Hepatocyte (in vitro differentiated cells): ENCODE measurements around the gene IZUMO1R. TPM values are rescaled to one million over a fixed set of nuclear protein-coding genes. Genes with fewer than 3 reads are reported as not detected.

Experiments
- DNase-seq: peaks from one replicate; pipeline ENCODE4 v3.0.0-alpha.2; 2016; ENCODE audit warnings: low spot score
- H2AFZ ChIP-seq: fragments of 200-600 bp; sonication (generic); 2 replicates; pipeline ENCODE4 v1.6.0; 2016; ENCODE audit warnings: antibody characterized with exemption, mild to moderate bottlenecking
- H3K27ac ChIP-seq: fragments of 200-600 bp; sonication (generic); 2 replicates; pipeline ENCODE4 v1.5.1; 2016; ENCODE audit warnings: mild to moderate bottlenecking
- H3K27me3 ChIP-seq: fragments of 200-600 bp; sonication (generic); 2 replicates; pipeline ENCODE4 v1.6.1; 2016
- H3K36me3 ChIP-seq: fragments of 200-600 bp; sonication (generic); replicated peaks from 2 replicates; pipeline ENCODE4 v1.5.1; 2016; ENCODE audit warnings: low read depth; ENCODE audit not compliant: insufficient read depth
- H3K4me1 ChIP-seq: fragments of 200-600 bp; sonication (generic); 2 replicates; pipeline ENCODE4 v1.5.1; 2016; ENCODE audit warnings: mild to moderate bottlenecking, moderate library complexity; ENCODE audit not compliant: insufficient read depth
- H3K4me2 ChIP-seq: fragments of 200-600 bp; sonication (generic); 2 replicates; pipeline ENCODE4 v1.6.0; 2016
- H3K4me3 ChIP-seq: fragments of 200-600 bp; sonication (generic); 2 replicates; pipeline ENCODE4 v1.5.1; 2016; ENCODE audit warnings: mild to moderate bottlenecking
- H3K79me2 ChIP-seq: fragments of 200-600 bp; sonication (generic); 2 replicates; pipeline ENCODE4 v1.6.0; 2017; ENCODE audit warnings: mild to moderate bottlenecking
- H3K9me2 ChIP-seq: fragments of 200-600 bp; sonication (generic); replicated peaks from 2 replicates; pipeline ENCODE4 v1.6.0; 2017; ENCODE audit warnings: mild to moderate bottlenecking; ENCODE audit not compliant: insufficient read depth
- H3K9me3 ChIP-seq: fragments of 200-600 bp; sonication (generic); 2 replicates; pipeline ENCODE4 v1.5.1; 2016; ENCODE audit warnings: low read depth, mild to moderate bottlenecking
- H4K20me1 ChIP-seq: fragments of 200-600 bp; sonication (generic); 2 replicates; pipeline ENCODE4 v1.6.0; 2016; ENCODE audit warnings: mild to moderate bottlenecking; ENCODE audit not compliant: insufficient read depth, poor library complexity, severe bottlenecking
- EZH2 ChIP-seq: fragments of 200-600 bp; sonication (generic); IDR thresholded peaks from 2 replicates; pipeline ENCODE4 v1.6.1; 2016; ENCODE audit warnings: antibody characterized with exemption, mild to moderate bottlenecking, borderline replicate concordance
- EZH2phosphoT487 ChIP-seq: fragments of 200-600 bp; sonication (generic); IDR thresholded peaks from one replicate; pipeline ENCODE4 v1.6.1; 2018; ENCODE audit warnings: antibody characterized with exemption, mild to moderate bottlenecking, low read depth, moderate library complexity; ENCODE audit not compliant: unreplicated experiment, severe bottlenecking
- WGBS: methylation state at CpG from one replicate; pipeline ENCODE4 v1.1.6; 2016; ENCODE audit warnings: low lambda C conversion rate; ENCODE audit errors: missing lambda C conversion rate; 5-methylcytosine and 5-hydroxymethylcytosine counted together
- polyA plus RNA-seq: library from polyadenylated mRNA; unstranded; fragments of >200 nt; fragmentation: Nextera tagmentation; extraction: Ambion mirVana; gene quantifications from 2 replicates; pipeline ENCODE4 v1.2.1, GENCODE V29; 2016
- total RNA-seq: library from RNA; depleted of rRNA; stranded (reverse); fragments of >200 nt; gene quantifications from 2 replicates; pipeline ENCODE4 v1.2.3, GENCODE V29; 2014
- TF ChIP-seq, protein P1 (sequence below): fragments of 200-600 bp; sonication (generic); IDR thresholded peaks from 2 replicates; pipeline ENCODE4 v1.5.1; 2016; ENCODE audit warnings: antibody characterized with exemption, mild to moderate bottlenecking; ENCODE audit not compliant: poor library complexity

The IZUMO1R gene
- total and polyA plus RNA-seq, 2 experiments from 2014 or later: not detected

DNA sequence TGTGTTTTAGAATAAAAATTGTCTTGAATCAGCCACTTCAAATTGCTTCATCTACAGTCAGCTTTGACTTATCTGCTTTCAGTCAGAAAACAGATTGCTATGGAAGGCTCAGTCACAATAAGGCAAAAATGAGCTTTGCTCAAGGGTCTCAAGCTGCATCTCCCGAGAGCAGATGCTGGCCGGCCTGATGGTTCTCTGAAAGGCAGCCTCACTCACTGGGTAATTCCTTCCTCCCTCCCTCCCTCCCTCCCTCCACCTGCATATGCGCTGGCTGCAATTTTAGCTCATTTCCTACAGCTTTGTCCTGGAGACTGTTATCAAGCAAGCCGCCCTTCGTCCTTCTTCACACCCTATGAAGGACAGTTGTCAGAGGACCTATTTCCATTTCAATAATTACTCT lies 1.6 kb upstream of the IZUMO1R start:
- WGBS: 29% methylated on average over 5 of the region's 5 CpGs
- Histone ChIP-seq H2AFZ (no peak overlapping the region), H3K4me1 (no peaks in the 10 kb centered on the region), H3K27me3 (peaks cover 5% of the 10 kb centered on the region), H3K9me2 (no peaks in the 10 kb centered on the region), H3K9me3 (no peaks in the 10 kb centered on the region), H4K20me1 (no peaks in the 10 kb centered on the region), H3K4me2 (no peak overlapping the region), H3K79me2 (no peaks in the 10 kb centered on the region), H3K36me3 (no peaks in the 10 kb centered on the region), H3K27ac (no peak overlapping the region), H3K4me3 (no peak overlapping the region)
- no peak for DNase-seq
- no peak for TF ChIP-seq EZH2
- TF ChIP-seq EZH2phosphoT487: no peak
- TF ChIP-seq, protein P1, sequence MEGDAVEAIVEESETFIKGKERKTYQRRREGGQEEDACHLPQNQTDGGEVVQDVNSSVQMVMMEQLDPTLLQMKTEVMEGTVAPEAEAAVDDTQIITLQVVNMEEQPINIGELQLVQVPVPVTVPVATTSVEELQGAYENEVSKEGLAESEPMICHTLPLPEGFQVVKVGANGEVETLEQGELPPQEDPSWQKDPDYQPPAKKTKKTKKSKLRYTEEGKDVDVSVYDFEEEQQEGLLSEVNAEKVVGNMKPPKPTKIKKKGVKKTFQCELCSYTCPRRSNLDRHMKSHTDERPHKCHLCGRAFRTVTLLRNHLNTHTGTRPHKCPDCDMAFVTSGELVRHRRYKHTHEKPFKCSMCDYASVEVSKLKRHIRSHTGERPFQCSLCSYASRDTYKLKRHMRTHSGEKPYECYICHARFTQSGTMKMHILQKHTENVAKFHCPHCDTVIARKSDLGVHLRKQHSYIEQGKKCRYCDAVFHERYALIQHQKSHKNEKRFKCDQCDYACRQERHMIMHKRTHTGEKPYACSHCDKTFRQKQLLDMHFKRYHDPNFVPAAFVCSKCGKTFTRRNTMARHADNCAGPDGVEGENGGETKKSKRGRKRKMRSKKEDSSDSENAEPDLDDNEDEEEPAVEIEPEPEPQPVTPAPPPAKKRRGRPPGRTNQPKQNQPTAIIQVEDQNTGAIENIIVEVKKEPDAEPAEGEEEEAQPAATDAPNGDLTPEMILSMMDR: no peak

DNA sequence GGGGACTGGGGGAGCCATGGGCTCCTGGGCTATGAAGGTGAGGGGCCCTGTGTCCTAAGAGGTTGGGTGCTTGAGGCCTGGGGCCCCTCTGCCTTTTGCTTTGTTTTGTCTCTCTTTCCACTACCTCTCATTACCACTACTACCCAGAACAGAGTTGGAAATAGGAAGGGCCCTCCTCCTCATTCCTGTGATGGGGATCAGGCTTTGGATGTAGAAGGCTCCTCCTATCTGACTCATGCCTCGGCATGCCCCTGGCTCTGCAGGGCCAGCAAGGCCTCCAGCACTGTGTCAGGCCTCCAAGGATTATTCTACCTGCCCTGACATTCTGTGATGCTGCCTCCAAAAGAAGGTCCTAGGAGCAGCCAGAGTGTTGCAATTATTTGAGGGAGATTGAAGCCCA lies 766 bp downstream of the IZUMO1R start:
- TF ChIP-seq EZH2: no peak
- TF ChIP-seq, protein P1: no peak
- TF ChIP-seq EZH2phosphoT487: no peak
- no peaks in the 10 kb centered on the region for H4K20me1 ChIP-seq
- no peaks in the 10 kb centered on the region for H3K36me3 ChIP-seq
- H3K27ac ChIP-seq: no peak overlapping the region
- H2AFZ ChIP-seq: no peak overlapping the region
- no peaks in the 10 kb centered on the region for H3K79me2 ChIP-seq
- H3K27me3 ChIP-seq: peaks cover 5% of the 10 kb centered on the region
- no peaks in the 10 kb centered on the region for H3K9me3 ChIP-seq
- WGBS: 63% methylated on average over 1 of the region's 1 CpG
- H3K4me2 ChIP-seq: no peak overlapping the region
- H3K4me1 ChIP-seq: no peaks in the 10 kb centered on the region
- H3K4me3 ChIP-seq: no peak overlapping the region
- peak; percentile 16 for DNase-seq
- H3K9me2 ChIP-seq: no peaks in the 10 kb centered on the region

DNA sequence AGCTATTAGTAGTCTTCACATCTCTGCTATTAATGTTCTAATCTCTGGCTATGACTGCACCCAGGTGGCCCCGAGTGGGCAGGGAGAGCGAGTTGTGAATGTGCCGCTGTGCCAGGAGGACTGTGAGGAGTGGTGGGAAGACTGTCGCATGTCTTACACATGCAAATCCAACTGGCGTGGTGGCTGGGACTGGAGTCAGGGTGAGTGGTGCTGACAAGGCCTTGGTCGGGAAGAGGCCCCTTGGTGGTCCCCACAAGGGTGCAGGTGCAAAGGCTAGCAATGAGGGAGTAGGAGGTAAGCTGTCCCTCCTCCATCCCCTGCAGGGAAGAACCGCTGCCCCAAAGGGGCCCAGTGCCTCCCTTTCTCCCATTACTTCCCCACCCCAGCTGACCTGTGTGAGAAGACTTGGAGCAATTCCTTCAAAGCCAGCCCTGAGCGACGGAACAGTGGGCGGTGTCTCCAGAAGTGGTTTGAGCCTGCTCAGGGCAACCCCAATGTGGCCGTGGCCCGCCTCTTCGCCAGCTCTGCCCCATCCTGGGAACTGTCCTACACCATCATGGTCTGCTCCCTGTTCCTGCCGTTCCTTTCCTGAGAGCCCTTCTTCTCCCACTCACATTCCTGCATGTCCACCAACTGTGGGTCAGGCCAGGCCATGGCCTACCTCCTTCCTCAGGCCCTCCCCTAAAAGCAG lies 2.9 kb downstream of the IZUMO1R start:
- Histone ChIP-seq H3K4me1 (no peaks in the 10 kb centered on the region), H3K9me3 (no peaks in the 10 kb centered on the region), H2AFZ (no peak overlapping the region), H3K9me2 (no peaks in the 10 kb centered on the region), H4K20me1 (no peaks in the 10 kb centered on the region), H3K27ac (no peak overlapping the region), H3K4me2 (no peak overlapping the region), H3K27me3 (peaks cover 4% of the 10 kb centered on the region), H3K4me3 (no peak overlapping the region), H3K36me3 (no peaks in the 10 kb centered on the region), H3K79me2 (no peaks in the 10 kb centered on the region)
- 95% methylated on average over 14 of the region's 14 CpGs for WGBS
- TF ChIP-seq, protein P1: no peak
- TF ChIP-seq EZH2 (no peak), EZH2phosphoT487 (no peak)
- no peak for DNase-seq
